Neural progenitor cell (in vitro differentiated cells): Measurements from ENCODE around the gene TMEM87B. TPM values are rescaled to one million over a fixed set of nuclear protein-coding genes. Genes with fewer than 3 reads are reported as not detected.
"Not testable (repeated sequence)": the region's sequence is repeated elsewhere in the genome, so short reads cannot be mapped to it uniquely, and the experiment has no call there.

Source experiments
- DNase-seq: peaks from one replicate; pipeline ENCODE4 v3.0.0-alpha.2; 2016; ENCODE audit warnings: low spot score
- H2AFZ ChIP-seq: fragments of 200-600 bp; sonication (generic); replicated peaks from 2 replicates; pipeline ENCODE4 v1.6.1; 2016; ENCODE audit warnings: antibody characterized with exemption
- H3F3A ChIP-seq: fragments of 200-600 bp; sonication (generic); 2 replicates; pipeline ENCODE4 v1.6.1; 2016; ENCODE audit warnings: antibody characterized with exemption, low read depth
- H3K27ac ChIP-seq: fragments of 200-600 bp; sonication (generic); 2 replicates; pipeline ENCODE4 v1.5.1; 2016; ENCODE audit warnings: mild to moderate bottlenecking
- H3K27me3 ChIP-seq: fragments of 200-600 bp; sonication (generic); 2 replicates; pipeline ENCODE4 v1.6.1; 2016; ENCODE audit warnings: mild to moderate bottlenecking, moderate library complexity
- H3K36me3 ChIP-seq: fragments of 200-600 bp; sonication (generic); 2 replicates; pipeline ENCODE4 v1.5.1; 2016
- H3K4me1 ChIP-seq: fragments of 200-600 bp; sonication (generic); 2 replicates; pipeline ENCODE4 v1.6.1; 2016; ENCODE audit warnings: mixed run types
- H3K4me2 ChIP-seq: fragments of 200-600 bp; sonication (generic); 2 replicates; pipeline ENCODE4 v1.6.1; 2016
- H3K4me3 ChIP-seq: fragments of 200-600 bp; sonication (generic); 2 replicates; pipeline ENCODE4 v1.5.1; 2016
- H3K79me2 ChIP-seq: fragments of 200-600 bp; sonication (generic); 2 replicates; pipeline ENCODE4 v1.6.1; 2016; ENCODE audit warnings: low read depth
- H3K9ac ChIP-seq: fragments of 200-600 bp; sonication (generic); 2 replicates; pipeline ENCODE4 v1.6.1; 2016
- H3K9me3 ChIP-seq: fragments of 200-600 bp; sonication (generic); 2 replicates; pipeline ENCODE4 v1.5.1; 2016; ENCODE audit warnings: low read depth
- H4K20me1 ChIP-seq: fragments of 200-600 bp; sonication (generic); 2 replicates; pipeline ENCODE4 v1.6.1; 2016; ENCODE audit warnings: low read depth
- H3K27ac Mint-ChIP-seq: 3 replicates; pipeline ENCODE4 v1.8.0; 2021; ENCODE audit warnings: mixed read lengths
- H3K27me3 Mint-ChIP-seq: 2 replicates; pipeline ENCODE4 v1.8.0; 2022; ENCODE audit warnings: low read depth, mild to moderate bottlenecking, inconsistent platforms, moderate library complexity, mixed read lengths; ENCODE audit not compliant: insufficient read depth
- H3K36me3 Mint-ChIP-seq: 3 replicates; pipeline ENCODE4 v1.8.0; 2021; ENCODE audit warnings: mixed read lengths
- H3K4me1 Mint-ChIP-seq: 3 replicates; pipeline ENCODE4 v1.8.0; 2021; ENCODE audit warnings: mixed read lengths
- H3K4me3 Mint-ChIP-seq: 3 replicates; pipeline ENCODE4 v1.8.0; 2021; ENCODE audit warnings: mild to moderate bottlenecking, moderate library complexity, mixed read lengths
- H3K9me3 Mint-ChIP-seq: 3 replicates; pipeline ENCODE4 v1.8.0; 2020; ENCODE audit warnings: mixed read lengths
- EZH2 ChIP-seq: fragments of 200-600 bp; sonication (generic); IDR thresholded peaks from 2 replicates; pipeline ENCODE4 v1.6.1; 2017; ENCODE audit warnings: antibody characterized with exemption, mild to moderate bottlenecking, moderate library complexity
- EZH2phosphoT487 ChIP-seq: fragments of 200-600 bp; sonication (generic); IDR thresholded peaks from 2 replicates; pipeline ENCODE4 v1.6.1; 2017; ENCODE audit warnings: antibody characterized with exemption
- total RNA-seq: library from RNA; depleted of rRNA; stranded (reverse); fragments of >200 nt; gene quantifications from 2 replicates; pipeline ENCODE4 v1.2.3, GENCODE V29; 2015; ENCODE audit warnings: low replicate concordance
- TF ChIP-seq, protein P1 (sequence below): fragments of 200-600 bp; sonication (generic); IDR thresholded peaks from 2 replicates; pipeline ENCODE4 v1.5.1; 2017; ENCODE audit warnings: antibody characterized with exemption, mild to moderate bottlenecking

The TMEM87B gene
- total RNA-seq, 1 donor from 2014 or later: 34.4 TPM

DNA sequence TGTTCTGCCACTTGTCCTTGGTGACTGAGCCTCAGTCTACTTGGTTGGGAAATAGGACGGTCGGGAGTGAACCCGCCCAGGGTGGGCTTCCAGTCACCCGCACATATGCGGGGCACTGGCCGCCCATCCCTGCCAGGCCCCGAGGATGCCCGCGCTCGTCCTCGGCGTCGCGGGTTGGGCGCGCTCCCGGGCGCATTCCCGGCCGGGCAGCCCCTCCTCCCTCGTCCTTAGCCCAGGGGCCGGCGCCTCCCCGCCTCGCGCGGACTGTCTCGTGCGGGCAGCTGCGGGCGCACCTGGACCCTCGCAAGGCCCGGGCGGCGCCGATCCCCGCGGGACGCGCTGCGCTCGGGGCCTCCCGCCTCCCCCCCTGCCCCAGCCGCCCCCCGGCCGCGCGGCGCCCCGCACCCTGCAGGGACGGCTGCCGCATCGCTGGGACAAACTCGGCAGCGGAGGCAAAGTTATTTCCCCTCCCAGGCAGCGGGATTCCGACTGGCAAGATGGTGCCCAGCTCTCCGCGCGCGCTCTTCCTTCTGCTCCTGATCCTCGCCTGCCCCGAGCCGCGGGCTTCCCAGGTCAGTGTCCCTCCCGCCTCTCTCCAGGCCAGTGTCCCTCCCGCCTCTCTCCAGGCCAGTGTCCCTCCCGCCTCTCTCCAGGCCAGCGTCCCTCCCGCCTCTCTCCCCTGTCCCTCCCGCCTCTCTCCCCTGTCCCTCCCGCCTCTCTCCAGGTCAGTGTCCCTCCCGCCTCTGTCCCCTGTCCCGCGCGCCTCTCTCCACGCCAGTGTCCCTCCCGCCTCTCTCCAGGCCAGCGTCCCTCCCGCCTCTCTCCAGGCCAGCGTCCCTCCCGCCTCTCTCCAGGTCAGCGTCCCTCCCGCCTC, 83.3 kb downstream of the TMEM87B start, which contains the start of gene FBLN7:
FBLN7 (plus strand) TSS at position 227 of the 874 bp plus-strand sequence; CDS start at position 498, 271 bp downstream.
- H3K27ac Mint-ChIP-seq: peak within 1 kb of the TSS; percentile 13
- no peaks in the 10 kb centered on the region for H3K9me3 ChIP-seq
- peak within 1 kb of the TSS; percentile 59 for H3K4me3 ChIP-seq
- peaks cover 26% of the 10 kb centered on the region for H3K4me1 Mint-ChIP-seq
- H3K27me3 ChIP-seq: peaks cover 39% of the 10 kb centered on the region
- no peak within 1 kb of the TSS for H3K9ac ChIP-seq
- H3K36me3 Mint-ChIP-seq: peaks cover 18% of the 10 kb centered on the region
- peak within 1 kb of the TSS; percentile 84 for H3K4me3 Mint-ChIP-seq
- peaks cover 3% of the 10 kb centered on the region for H3K9me3 Mint-ChIP-seq
- peak within 1 kb of the TSS; percentile 89 for H3K4me2 ChIP-seq
- peaks cover 18% of the 10 kb centered on the region for H3F3A ChIP-seq
- peaks cover 15% of the 10 kb centered on the region for H3K4me1 ChIP-seq
- peaks cover 22% of the 10 kb centered on the region for H3K79me2 ChIP-seq
- H2AFZ ChIP-seq: peak within 1 kb of the TSS; percentile 79
- TF ChIP-seq EZH2 (no peak), EZH2phosphoT487 (no peak)
- TF ChIP-seq, protein P1, sequence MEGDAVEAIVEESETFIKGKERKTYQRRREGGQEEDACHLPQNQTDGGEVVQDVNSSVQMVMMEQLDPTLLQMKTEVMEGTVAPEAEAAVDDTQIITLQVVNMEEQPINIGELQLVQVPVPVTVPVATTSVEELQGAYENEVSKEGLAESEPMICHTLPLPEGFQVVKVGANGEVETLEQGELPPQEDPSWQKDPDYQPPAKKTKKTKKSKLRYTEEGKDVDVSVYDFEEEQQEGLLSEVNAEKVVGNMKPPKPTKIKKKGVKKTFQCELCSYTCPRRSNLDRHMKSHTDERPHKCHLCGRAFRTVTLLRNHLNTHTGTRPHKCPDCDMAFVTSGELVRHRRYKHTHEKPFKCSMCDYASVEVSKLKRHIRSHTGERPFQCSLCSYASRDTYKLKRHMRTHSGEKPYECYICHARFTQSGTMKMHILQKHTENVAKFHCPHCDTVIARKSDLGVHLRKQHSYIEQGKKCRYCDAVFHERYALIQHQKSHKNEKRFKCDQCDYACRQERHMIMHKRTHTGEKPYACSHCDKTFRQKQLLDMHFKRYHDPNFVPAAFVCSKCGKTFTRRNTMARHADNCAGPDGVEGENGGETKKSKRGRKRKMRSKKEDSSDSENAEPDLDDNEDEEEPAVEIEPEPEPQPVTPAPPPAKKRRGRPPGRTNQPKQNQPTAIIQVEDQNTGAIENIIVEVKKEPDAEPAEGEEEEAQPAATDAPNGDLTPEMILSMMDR: no peak
- no peak within 1 kb of the TSS for H3K27ac ChIP-seq
- peaks cover 22% of the 10 kb centered on the region for H4K20me1 ChIP-seq
- peaks cover 4% of the 10 kb centered on the region for H3K36me3 ChIP-seq
- DNase-seq: peak; percentile 77
- peaks cover 4% of the 10 kb centered on the region for H3K27me3 Mint-ChIP-seq

DNA sequence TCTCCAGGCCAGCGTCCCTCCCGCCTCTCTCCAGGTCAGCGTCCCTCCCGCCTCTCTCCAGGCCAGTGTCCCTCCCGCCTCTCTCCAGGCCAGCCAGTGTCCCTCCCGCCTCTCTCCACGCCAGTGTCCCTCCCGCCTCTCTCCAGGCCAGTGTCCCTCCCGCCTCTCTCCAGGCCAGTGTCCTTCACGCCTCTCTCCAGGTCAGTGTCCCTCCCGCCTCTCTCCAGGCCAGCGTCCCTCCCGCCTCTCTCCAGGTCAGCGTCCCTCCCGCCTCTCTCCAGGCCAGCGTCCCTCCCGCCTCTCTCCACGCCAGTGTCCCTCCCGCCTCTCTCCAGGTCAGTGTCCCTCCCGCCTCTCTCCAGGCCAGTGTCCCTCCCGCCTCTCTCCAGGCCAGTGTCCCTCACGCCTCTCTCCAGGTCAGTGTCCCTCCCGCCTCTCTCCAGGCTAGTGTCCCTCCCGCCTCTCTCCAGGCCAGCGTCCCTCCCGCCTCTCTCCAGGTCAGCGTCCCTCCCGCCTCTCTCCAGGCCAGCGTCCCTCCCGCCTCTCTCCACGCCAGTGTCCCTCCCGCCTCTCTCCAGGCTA, 84.1 kb downstream of the TMEM87B start:
- not testable (repeated sequence) for H3K9me3 Mint-ChIP-seq, H2AFZ ChIP-seq, H3K9me3 ChIP-seq, H3K27ac Mint-ChIP-seq, H3K27ac ChIP-seq, H3K27me3 Mint-ChIP-seq, H3K36me3 ChIP-seq, H3K9ac ChIP-seq
- Mint-ChIP-seq H3K36me3 (peaks cover 25% of the 10 kb centered on the region), H3K4me1 (peaks cover 26% of the 10 kb centered on the region), H3K4me3 (peak overlapping the region; percentile 84)
- Histone ChIP-seq H3K4me1 (peaks cover 15% of the 10 kb centered on the region), H3F3A (peaks cover 18% of the 10 kb centered on the region), H3K4me2 (peak overlapping the region; percentile 89), H4K20me1 (peaks cover 22% of the 10 kb centered on the region), H3K4me3 (peak overlapping the region; percentile 59), H3K27me3 (peaks cover 39% of the 10 kb centered on the region), H3K79me2 (peaks cover 22% of the 10 kb centered on the region)
- peak; percentile 40 for DNase-seq

DNA sequence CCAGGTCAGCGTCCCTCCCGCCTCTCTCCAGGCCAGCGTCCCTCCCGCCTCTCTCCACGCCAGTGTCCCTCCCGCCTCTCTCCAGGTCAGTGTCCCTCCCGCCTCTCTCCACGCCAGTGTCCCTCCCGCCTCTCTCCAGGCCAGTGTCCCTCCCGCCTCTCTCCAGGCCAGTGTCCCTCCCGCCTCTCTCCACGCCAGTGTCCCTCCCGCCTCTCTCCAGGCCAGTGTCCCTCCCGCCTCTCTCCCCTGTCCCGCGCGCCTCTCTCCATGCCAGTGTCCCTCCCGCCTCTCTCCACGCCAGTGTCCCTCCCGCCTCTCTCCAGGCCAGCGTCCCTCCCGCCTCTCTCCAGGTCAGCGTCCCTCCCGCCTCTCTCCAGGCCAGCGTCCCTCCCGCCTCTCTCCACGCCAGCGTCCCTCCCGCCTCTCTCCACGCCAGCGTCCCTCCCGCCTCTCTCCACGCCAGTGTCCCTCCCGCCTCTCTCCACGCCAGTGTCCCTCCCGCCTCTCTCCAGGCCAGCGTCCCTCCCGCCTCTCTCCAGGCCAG, 84.7 kb downstream of the TMEM87B start:
- H3K27ac Mint-ChIP-seq, H3K36me3 ChIP-seq, H3K9me3 Mint-ChIP-seq, H3K9me3 ChIP-seq, H3K27me3 Mint-ChIP-seq, H3K9ac ChIP-seq, DNase-seq, H3K27ac ChIP-seq: not testable (repeated sequence)
- Mint-ChIP-seq H3K4me3 (peak overlapping the region; percentile 86), H3K36me3 (peaks cover 26% of the 10 kb centered on the region), H3K4me1 (peaks cover 26% of the 10 kb centered on the region)
- Histone ChIP-seq H3K4me1 (peaks cover 15% of the 10 kb centered on the region), H3F3A (peaks cover 18% of the 10 kb centered on the region), H3K4me3 (peak overlapping the region; percentile 52), H3K79me2 (peaks cover 23% of the 10 kb centered on the region), H4K20me1 (peaks cover 22% of the 10 kb centered on the region), H3K4me2 (peak overlapping the region; percentile 92), H3K27me3 (peaks cover 39% of the 10 kb centered on the region), H2AFZ (peak overlapping the region; percentile 23)

DNA sequence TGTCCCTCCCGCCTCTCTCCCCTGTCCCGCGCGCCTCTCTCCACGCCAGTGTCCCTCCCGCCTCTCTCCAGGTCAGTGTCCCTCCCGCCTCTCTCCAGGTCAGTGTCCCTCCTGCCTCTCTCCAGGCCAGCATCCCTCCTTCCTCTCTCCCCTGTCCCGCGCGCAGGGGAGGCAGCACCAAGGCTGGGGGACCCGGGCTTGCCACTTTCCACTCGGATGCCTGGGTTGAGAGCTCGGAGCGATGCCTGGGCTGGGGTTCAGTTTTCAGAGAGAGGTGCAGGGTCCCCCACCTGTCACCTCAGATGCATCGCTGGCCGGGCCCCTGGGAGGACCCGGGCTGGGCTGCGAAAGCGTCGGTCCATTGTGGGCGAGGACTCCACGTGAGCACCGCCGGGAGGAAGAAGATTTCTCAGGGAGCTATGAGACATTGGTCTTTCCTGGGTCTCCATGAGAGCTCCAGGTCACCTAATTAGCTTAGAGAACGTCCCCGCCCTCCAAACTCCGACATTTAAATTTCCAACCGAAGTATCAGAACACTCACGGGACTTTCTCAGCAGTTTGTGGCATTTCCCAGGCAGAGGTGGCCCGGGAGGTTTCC, 85.2 kb downstream of the TMEM87B start:
- Mint-ChIP-seq H3K9me3 (no peaks in the 10 kb centered on the region), H3K36me3 (peaks cover 28% of the 10 kb centered on the region), H3K27me3 (peaks cover 4% of the 10 kb centered on the region), H3K27ac (peak overlapping the region; percentile 71), H3K4me3 (peak overlapping the region; percentile 86), H3K4me1 (peaks cover 26% of the 10 kb centered on the region)
- H3K9ac ChIP-seq: no peak overlapping the region
- H3K4me1 ChIP-seq: peaks cover 15% of the 10 kb centered on the region
- H3K79me2 ChIP-seq: peaks cover 29% of the 10 kb centered on the region
- no peak overlapping the region for H3K27ac ChIP-seq
- peaks cover 39% of the 10 kb centered on the region for H3K27me3 ChIP-seq
- peak overlapping the region; percentile 52 for H3K4me3 ChIP-seq
- peaks cover 18% of the 10 kb centered on the region for H3F3A ChIP-seq
- H4K20me1 ChIP-seq: peaks cover 22% of the 10 kb centered on the region
- peak overlapping the region; percentile 23 for H2AFZ ChIP-seq
- H3K4me2 ChIP-seq: peak overlapping the region; percentile 92
- no peaks in the 10 kb centered on the region for H3K9me3 ChIP-seq
- TF ChIP-seq EZH2phosphoT487: no peak
- peak; percentile 42 for TF ChIP-seq EZH2
- TF ChIP-seq, protein P1: no peak
- H3K36me3 ChIP-seq: peaks cover 4% of the 10 kb centered on the region
- no peak for DNase-seq
